NB4 (cell line): ENCODE results near the gene MALRD1.

Experiments
- DNase-seq: peaks from one replicate; pipeline ENCODE4 v3.0.0; 2010; ENCODE audit warnings: low read depth
- H3K4me3 ChIP-seq: one replicate; pipeline ENCODE4 v1.5.1; 2011; ENCODE audit warnings: mild to moderate bottlenecking, low read depth, low read length, moderate library complexity
- MYC ChIP-seq: IDR thresholded peaks from 2 replicates; pipeline ENCODE4 v1.6.1; 2011; ENCODE audit warnings: low read depth, low read length
- POLR2A ChIP-seq: IDR thresholded peaks from 2 replicates; pipeline ENCODE4 v1.6.1; 2011; ENCODE audit warnings: mild to moderate bottlenecking; ENCODE audit not compliant: insufficient read length; ENCODE audit errors: extremely low read depth
- TF ChIP-seq, protein P1 (sequence below): IDR thresholded peaks from 2 replicates; pipeline ENCODE4 v1.6.1; 2011; ENCODE audit warnings: low read depth, low read length
- TF ChIP-seq, protein P2 (sequence below): IDR thresholded peaks from one replicate; pipeline ENCODE4 v1.5.1; 2012; ENCODE audit warnings: low read depth, low read length

Gene MALRD1

DNA sequence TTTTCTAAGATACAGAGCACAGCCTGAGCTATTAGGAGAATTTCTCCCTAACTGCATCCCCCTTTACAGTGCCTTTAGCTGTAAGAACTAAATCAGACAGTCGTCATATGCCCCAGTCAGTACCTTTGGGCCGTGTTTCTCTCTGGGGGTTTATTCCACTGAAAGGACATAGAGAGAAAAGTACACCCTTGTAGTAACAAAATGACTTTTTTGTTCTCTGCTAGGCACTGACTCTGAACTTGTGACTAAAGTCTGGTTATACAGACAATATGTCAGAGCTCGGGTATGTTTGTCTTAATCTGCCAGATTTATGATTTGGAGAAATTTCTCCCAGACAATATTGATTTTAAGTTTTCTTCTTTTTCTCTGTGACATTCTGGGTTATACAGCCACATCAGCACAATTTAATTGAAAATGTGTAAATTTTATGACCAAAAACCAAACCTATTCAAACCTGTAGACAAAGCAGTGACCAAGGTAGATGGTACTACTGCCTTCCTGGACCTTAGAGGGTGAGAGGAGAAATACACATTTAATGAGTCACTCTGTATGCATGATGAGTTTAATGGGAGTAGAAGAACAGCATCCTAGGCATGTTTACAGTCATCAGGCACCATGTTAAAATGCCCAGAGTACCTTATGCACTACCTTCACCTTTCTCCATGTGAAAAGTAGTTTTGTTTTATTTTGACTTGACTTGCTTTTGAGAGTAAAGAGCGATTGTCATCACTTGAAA, 611.5 kb downstream of the MALRD1 start:
- H3K4me3 ChIP-seq, result no peak overlapping the region
- no peak for DNase-seq
- TF ChIP-seq, protein P1, sequence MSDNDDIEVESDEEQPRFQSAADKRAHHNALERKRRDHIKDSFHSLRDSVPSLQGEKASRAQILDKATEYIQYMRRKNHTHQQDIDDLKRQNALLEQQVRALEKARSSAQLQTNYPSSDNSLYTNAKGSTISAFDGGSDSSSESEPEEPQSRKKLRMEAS, result no peak
- TF ChIP-seq, protein P2, sequence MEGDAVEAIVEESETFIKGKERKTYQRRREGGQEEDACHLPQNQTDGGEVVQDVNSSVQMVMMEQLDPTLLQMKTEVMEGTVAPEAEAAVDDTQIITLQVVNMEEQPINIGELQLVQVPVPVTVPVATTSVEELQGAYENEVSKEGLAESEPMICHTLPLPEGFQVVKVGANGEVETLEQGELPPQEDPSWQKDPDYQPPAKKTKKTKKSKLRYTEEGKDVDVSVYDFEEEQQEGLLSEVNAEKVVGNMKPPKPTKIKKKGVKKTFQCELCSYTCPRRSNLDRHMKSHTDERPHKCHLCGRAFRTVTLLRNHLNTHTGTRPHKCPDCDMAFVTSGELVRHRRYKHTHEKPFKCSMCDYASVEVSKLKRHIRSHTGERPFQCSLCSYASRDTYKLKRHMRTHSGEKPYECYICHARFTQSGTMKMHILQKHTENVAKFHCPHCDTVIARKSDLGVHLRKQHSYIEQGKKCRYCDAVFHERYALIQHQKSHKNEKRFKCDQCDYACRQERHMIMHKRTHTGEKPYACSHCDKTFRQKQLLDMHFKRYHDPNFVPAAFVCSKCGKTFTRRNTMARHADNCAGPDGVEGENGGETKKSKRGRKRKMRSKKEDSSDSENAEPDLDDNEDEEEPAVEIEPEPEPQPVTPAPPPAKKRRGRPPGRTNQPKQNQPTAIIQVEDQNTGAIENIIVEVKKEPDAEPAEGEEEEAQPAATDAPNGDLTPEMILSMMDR, result no peak
- TF ChIP-seq POLR2A (no peak), MYC (no peak)

DNA sequence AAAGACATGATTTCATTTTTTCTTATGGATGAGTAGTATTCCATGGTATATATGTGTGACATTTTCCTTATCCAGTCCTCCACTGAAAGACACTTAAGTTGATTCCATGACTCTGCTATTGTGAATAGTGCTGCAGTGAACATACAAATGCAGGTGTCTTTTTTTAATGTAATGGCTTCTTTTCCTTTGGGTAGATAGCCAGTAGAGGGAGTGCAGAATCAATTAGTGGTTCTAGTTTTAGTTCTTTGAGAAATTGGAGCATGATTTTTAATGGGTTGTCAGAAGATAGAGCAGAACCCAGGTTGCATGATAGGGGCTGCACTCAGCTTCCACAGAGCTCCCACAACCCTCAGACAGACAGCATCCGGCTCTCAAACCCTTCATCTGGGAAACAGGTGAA, 614.7 kb downstream of the MALRD1 start:
- TF ChIP-seq, protein P2, result no peak
- TF ChIP-seq, protein P1, result no peak
- no peak for TF ChIP-seq POLR2A
- TF ChIP-seq MYC, result no peak
- no peak for DNase-seq
- no peak overlapping the region for H3K4me3 ChIP-seq

DNA sequence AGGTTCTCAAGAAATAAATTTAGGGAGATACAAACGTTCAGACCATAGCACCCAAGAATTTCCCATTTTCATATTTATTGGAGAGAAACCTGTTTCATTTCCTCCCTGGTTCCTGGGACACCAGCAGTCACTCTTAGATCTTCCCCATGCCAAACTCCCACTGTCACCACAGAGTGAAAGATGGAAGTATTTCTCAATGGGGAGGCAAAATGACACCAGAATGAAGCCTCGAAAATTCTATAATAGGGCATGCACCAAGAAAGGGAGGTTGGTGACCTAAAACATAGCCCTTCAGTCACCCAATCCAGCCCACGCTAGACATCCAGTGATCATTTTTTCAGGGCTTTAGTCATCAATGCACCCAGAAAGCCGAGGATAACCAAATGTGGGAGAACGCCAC, 619.5 kb downstream of the MALRD1 start:
- TF ChIP-seq MYC (no peak), POLR2A (no peak)
- TF ChIP-seq, protein P1, result no peak
- TF ChIP-seq, protein P2, result no peak
- no peak overlapping the region for H3K4me3 ChIP-seq
- DNase-seq, result no peak

DNA sequence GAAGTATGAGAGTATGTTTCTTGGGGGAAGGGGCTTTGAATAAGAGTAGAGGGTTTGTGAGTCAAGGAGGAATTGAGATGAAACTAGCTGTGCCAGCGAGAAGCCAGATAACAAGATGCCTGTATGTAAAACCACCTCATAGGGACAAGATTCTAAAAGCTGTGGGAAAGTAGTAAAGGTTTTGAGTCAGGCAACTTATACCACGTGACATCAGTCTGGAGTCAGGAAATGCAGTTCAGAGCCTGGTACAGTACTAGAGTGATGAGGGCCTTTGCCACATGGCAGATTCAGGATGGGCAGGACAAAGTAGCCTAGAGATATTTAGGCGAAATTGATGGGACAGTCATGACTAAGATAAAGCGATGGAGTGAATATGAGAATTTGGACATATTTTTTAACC, 627.5 kb downstream of the MALRD1 start:
- no peak overlapping the region for H3K4me3 ChIP-seq
- no peak for DNase-seq
- TF ChIP-seq POLR2A (no peak), MYC (no peak)
- TF ChIP-seq, protein P2, result no peak
- TF ChIP-seq, protein P1, result no peak

DNA sequence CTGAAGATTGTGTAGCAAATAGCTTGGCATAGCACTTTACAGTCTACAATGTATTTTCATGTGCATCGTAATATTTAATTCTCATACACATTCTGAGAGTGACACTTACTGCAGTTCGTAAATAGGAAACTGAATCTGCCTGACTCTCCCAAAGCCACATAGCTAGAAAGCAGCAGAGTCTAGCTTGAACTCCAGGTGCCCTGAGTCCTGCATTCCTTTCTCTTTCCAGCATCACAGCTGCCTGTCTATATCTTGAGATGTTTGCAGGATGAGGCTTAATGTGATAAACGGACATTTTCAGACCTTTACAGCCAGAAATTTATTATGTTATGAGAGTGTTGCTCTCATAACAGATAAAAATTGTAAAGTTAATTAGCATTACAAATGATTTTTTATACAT, 634.8 kb downstream of the MALRD1 start:
- TF ChIP-seq, protein P1, result no peak
- TF ChIP-seq POLR2A (no peak), MYC (no peak)
- TF ChIP-seq, protein P2, result no peak
- H3K4me3 ChIP-seq, result no peak overlapping the region
- no peak for DNase-seq

DNA sequence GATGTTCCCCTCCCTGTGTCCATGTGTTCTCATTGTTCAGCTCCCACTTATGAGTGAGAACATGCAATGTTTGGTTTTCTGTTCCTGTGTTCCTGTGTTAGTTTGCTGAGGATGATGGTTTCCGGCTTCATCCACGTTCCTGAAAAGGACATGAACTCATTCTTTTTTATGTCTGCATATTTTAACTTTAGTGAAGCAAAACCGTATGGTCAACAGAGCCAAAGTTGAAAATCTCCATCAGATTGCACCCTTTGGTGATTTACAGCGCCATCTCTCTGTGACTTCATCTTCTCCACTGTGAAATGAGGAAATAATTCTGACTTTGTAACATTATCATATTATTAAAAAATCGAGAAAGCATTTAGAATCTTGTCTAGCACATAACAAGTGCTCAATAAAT, 635.4 kb downstream of the MALRD1 start:
- no peak for DNase-seq
- no peak overlapping the region for H3K4me3 ChIP-seq
- no peak for TF ChIP-seq POLR2A
- no peak for TF ChIP-seq MYC
- TF ChIP-seq, protein P1, result no peak
- TF ChIP-seq, protein P2, result no peak
